GM18867 (cell line): ENCODE results near the gene CDK11A.
"Not testable (repeated sequence)": the region's sequence is repeated elsewhere in the genome, so short reads cannot be mapped to it uniquely, and the experiment has no call there.

Source experiments
- ATAC-seq: cut with Tn5 transposase; IDR thresholded peaks from one replicate; pipeline ENCODE4 v1.9.1; 2021; ENCODE audit warnings: mild to moderate bottlenecking, moderate library complexity; ENCODE audit not compliant: unreplicated experiment

The CDK11A gene

GRCh38 chr1:1684031-1684681 is 40.0 kb downstream of the CDK11A start:
- no peak for ATAC-seq

DNA sequence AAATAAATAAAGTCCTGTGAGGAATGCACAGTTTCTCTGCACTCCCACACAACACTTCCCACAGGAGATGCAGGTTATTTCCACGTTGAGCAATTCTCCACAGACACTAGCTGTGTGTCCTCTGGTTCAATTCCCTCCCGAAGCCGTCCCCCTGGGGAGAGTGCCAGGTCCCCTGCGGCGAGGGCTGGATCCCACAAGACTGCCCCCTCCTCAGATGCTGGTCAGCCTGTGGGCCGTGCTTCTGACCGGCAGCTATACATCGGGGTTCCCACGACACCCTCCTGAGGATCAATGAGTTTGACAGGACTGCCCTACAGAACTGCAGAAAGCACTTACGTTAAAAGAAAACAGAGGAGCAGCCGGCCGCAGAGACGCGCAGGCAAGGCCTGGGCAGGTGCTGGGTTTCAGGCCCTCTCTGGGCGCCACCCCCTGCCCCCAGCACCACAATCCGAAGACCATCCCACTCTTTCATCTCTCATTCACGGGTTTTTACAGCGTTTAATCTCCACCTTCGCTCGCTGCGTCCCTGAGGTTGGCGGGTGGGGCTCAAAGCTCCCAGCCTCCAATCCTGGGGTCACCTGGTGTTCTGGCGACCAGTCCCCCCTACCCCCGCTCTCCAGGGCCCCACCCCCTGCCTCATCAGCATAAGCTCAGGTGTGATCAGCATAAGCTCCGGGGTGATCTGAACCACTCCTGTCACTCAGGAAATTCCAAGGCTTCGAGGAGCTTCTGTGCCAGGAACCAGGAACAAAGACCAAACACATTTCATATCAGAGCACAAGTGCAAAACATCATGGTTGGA is 40.9 kb downstream of the CDK11A start:
- ATAC-seq: no peak

GRCh38 chr1:1680912-1681273 is 43.3 kb downstream of the CDK11A start:
- no peak for ATAC-seq

DNA sequence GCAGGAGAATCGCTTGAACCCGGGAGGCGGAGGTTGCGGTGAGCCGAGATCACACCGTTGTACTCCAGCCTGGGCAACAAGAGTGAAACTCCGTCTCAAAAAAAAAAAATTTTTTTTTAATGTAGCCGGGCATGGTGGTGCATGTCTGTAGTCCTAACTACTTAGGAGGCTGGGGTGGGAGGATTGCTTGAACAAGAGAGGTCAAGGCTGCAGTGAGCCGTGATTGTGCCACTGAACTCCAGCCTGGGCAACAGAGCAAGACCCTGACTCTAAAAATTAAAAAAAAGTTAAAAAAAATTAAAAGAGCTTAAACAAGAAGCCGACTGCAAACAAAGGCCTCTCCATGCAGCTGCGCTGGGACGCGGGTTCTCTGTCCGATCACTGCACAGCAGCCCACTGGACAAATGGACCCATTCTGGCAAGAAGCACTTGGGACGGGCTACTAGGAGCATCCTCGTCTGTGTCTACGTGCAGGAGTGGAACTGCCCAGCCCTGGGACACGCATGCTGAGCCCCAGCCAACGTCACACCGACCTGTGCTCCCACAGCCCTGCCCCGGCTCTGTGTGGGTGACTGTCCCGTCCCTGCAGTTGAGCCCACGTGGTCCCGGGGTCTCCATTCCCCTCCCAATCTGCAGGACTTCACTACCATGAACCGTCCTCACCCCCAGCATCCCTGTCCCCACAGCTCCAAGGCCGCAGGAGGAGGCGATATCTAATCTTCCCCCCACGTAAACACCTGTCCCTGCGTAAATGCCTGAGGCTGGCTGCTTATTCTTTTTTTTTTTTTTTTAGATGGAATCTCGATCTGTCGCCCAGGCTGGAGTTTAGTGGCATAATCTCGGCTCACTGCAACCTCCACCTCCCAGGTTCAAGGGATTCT is 43.9 kb downstream of the CDK11A start:
- no peak for ATAC-seq

GRCh38 chr1:1678581-1679380 is 45.4 kb downstream of the CDK11A start:
- no peak for ATAC-seq

DNA sequence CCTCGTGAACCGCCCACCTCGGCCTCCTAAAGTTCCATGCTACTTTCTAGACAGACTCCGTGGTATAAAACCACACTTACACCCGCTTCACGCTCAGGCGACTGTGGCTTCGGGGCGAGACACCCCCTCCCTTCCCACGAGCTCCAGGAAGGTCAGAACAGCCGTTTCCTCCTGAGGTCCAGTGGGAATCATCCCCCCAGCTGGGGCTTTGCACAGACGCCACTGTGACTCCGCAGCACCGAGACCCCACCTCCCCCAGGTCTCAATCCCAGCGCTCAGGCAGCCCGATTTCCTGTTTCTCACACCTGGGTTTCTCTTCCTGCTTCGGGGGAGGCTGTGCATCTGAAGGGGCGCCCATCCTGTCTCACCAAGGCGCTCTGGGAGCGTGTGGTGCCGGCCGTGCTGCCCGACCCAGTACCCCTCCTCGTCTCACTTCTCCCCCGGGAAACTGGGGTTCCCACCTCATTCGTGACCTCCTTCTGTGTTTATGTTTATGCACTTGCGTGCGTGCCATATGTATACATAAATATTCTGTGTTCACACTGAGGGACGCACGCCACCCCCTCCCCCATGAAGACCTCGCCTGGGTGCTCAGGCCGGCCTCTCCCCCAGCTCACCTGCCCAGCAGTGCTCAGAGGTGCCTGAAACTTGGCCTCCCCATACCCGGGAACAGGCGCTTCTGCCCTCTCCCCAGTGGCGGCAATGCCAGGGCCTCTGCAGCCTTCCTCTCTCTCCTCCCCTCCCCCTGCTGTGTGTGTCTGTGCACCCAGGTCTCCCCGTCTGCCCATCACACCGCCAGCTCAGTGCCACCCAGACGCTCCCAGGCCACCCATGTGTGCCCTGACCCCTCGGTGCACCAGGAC is 46.2 kb downstream of the CDK11A start:
- peak; percentile 44 for ATAC-seq

DNA sequence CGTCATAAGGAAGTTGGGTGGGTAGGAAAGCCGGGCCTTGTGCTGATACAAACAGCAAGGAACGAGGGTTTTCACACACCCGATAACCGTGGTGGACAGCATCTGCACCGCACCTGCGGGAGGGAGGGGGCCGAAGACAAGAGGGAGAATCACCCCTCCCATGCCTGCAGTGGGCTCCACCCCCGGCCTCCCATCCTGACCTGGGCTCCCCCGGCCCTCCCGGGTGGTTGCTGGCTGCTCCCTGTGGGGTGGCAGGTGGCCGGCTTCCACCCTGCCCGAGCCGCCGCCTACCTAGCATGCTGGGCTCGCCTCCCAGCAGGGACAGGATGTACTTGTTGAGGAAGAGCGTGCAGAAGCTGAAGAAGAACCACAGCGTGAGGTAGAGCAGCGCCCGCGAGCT is 48.1 kb downstream of the CDK11A start:
- not testable (repeated sequence) for ATAC-seq

DNA sequence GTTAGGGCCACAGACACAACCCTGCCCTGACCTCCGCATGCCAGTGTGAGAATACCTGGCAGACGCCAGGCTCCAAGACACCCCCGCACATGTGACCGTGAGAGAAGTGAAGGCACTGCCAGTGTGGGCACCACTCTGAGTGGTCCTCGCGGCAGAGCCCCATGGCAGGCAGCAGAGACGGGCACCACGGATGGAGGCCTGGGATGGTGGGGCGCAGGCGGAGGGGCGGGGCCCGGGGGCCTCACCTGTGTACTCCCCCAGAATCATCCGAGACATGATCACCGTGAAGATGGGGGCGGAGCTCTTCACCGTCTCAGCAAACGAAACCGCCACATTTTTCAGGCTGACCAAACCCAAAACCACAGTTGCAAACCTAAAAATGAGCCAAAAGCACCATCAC is 48.9 kb downstream of the CDK11A start:
- ATAC-seq: peak; percentile 20

DNA sequence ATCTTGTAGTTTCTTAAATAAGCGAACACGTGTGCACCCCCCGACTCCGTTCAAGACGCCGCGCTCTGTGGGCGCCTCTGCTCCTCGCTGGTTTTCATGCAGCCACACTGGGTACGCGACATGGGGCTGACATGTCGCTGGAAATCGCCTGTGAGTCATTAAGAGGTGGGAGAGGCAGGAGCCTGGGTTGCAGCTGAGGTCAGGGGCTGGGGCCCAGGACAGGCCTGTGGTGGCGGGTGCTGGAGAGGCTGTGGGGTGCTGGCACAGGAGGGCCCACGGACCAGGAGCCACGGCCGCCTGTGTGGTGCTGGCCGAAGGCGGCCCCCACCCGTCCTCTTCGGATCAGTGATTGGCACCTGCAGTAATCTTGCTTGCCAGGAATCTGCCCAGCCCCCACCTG is 49.4 kb downstream of the CDK11A start:
- ATAC-seq: not testable (repeated sequence)

DNA sequence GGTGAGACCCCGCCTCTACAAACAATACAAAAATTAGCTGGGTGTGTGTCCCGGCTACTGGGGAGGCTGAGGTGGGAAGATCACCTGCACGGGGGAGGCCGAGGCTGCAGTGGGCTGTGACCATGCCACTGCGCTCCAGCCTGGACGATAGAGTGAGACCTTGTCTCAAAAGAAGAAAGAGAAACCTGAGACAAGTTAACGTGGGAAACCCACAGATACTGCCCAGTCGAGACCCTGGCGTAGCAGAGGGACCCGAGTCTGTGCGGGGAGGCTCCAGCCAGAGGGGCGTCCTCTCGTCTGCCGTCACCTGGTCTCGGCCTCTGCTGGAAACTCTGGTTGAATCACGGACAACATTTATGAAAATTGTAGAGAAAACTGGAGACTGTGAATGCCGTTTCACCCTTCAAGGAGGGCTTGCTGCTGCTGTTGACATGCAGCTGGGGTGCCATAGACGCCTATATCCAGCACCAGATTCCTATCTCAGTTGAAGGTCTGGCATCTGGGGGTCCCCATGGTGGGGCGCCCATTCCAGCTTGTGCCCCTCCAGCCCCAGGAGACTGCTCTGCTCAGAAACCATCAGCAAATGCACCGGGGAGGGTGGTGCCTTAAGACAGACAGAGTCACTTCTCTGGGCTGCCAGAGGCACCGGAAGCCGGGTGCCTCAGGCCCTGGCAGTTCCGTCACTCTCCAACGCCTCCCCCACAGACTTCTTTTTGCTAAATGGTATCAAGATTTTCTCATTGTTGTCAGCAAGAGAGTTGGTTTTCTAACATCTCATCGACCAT is 51.8 kb downstream of the CDK11A start:
- no peak for ATAC-seq

DNA sequence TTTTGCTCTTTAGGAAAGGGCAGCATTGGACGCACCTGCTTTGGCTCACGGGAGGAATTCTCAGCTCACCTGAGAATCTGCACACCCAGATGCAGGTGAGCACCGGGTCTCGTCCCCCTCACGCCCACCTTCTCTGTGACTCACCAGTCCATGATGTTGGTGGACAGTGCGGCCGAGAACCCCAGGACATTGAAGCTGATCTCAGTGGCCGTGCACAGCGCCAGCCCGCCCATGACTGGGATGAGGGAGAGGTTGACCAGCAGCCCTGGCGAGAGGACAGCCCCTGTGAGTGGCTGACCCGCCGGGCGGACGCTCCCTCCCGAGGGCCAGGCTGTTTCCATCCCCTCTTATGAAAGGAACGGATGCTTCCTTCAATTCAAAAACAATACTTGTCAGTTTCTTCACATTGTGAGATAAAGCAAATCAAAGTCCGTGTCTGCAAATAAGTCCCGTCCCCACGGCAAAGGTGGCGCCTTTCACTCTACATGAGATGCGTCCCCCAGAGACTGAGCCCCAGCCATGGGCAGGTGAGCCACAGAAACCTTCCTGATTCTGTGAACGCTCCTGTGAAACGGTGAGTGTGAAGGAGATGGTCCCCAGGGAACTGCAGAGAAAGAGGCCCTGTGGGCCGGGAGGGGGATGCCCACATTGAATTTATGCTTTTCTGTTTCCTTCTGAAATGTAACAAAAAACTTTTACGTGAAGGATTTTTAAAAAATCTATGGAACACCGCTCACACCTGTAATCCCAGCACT is 52.6 kb downstream of the CDK11A start:
- ATAC-seq: no peak

GRCh38 chr1:1670866-1671265 is 53.3 kb downstream of the CDK11A start:
- no peak for ATAC-seq

DNA sequence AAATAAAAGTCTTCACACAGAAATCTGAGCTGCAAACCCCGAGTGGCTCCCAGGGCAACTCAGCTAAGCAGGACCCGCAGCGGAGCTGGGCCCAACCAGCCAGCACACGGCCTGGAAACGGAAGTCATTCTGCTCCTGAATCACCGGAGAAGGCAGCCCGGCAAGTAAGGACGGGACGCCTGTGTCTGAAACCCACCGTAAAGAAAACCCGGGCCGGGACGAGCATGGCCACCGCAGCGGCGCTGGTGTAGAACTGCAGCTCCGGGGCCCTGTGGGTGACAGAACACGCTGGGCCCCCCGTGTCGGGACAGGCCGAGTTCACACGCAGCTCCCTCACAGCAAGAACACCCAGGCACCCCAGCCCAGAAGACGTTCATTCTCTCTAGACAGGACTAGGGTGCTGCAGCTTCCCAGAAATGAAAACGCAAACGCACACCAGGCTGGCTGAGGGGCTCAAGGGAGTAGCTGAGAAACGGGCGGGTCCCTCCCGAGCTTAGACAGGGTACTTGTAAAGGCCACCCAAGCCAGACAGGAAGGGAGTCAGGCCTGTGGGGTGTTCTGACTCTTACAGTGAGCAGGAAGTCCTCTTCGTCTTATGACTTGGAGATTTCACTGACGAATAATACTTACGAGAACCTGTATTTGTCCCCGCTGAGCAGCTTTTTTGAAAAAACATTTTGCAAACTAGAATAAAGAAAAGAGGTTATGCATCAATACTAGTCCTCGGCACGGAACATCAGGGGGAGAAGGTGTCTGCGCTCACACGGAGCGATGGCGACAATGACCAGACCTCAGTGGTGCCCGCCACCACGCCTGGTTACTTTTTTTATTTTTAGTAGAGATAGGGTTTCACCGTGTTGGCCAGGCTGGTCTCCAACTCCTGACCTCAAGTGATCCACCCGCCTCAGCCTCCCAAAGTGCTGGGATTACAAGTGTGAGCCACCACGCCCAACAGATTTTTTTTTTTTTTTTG is 54.4 kb downstream of the CDK11A start:
- ATAC-seq: no peak

- no peak for ATAC-seq
Observed at GRCh38 chr1:1666526-1666925, 57.6 kb downstream of the CDK11A start.

GRCh38 chr1:1665815-1666251 is 58.3 kb downstream of the CDK11A start:
- no peak for ATAC-seq

GRCh38 chr1:1664941-1665814 is 59.0 kb downstream of the CDK11A start:
- no peak for ATAC-seq
